T-helper 1 cell treated with Interleukin-12 subunit alpha and Interleukin-12 subunit beta and Interleukin-4 antibody, amounts not matched to agents 30 ng/mL and 1 ng/mL, for 36 hours (primary cell): Measurements from ENCODE around the gene ASB5. TPM values are rescaled to one million over a fixed set of nuclear protein-coding genes. Genes with fewer than 3 reads are reported as not detected.

Experiments used
- intact Hi-C: fragments of 100-400 bp; cut with micrococcal nuclease; formaldehyde crosslinking; loops from one replicate; pipeline ENCODE4 v1.15.1; 2024
- total RNA-seq: library from RNA; stranded (reverse); gene quantifications from 2 replicates; pipeline ENCODE4 v1.2.3, GENCODE V29; 2022

The ASB5 gene
- total RNA-seq, 1 donor from 2014 or later = not detected

DNA sequence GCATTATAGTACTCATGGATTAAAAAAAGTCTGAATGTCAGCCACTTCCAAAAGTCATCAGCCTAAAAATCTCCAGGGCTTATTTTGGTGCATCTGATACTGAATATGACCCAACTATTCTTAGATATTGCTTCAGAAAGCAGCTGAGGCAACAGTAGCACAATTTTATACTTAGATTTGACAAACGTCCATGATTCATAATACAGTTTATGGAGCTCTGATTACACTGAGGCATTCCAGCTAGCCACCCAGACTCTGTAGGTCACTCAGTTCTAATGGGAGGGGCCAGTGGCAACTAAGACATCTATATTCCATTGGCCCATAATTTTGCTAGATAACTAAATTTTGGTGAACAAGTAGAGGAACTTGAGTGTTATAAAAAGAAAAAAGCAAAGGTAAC lies 84.0 kb downstream of the ASB5 start:
- intact Hi-C loops = no loop called here

Other genes starting within 250 kb of the ASB5 start
- gene WDR17, start 203.4 kb downstream of the ASB5 start, total RNA-seq = 0.69 and 0.78 TPM in 2 replicates
- not detected in 2 replicates for gene SPATA4, start 73.6 kb downstream of the ASB5 start, total RNA-seq
- 239 and 252 TPM in 2 replicates for gene SPCS3, start 50.7 kb upstream of the ASB5 start, total RNA-seq